HCT116 (cell line): ENCODE data around the gene CYB5A. TPM values are rescaled to one million over a fixed set of nuclear protein-coding genes. Genes with fewer than 3 reads are reported as not detected.

Source experiments
- ATAC-seq: fragments of 200-7000 bp; cut with Tn5 transposase; 2 replicates; pipeline ENCODE4 v1.9.1; 2020; ENCODE audit warnings: mild to moderate bottlenecking, moderate library complexity
- BruUV-seq: library from RNA; stranded (reverse); fragments of 400-500 nt; replicated peaks from 2 replicates; lab custom pipeline; 2021; lab: Mats Ljungman, UMichigan
- CTCF ChIA-PET: fragments of 300-600 bp; sonication (Branson Sonifier 250); formaldehyde crosslinking; loops from one replicate; lab custom pipeline; 2021; ENCODE audit warnings: antibody characterized with exemption; lab: Charles Lee
- POLR2A ChIA-PET: fragments of 300-600, 350-600 bp; sonication (Branson Sonifier 250); formaldehyde crosslinking; loops from one replicate; lab custom pipeline; 2021; ENCODE audit warnings: antibody characterized with exemption; lab: Charles Lee
- RAD21 ChIA-PET, 2 experiments: fragments of 300-600 bp; sonication (Branson Sonifier 250); formaldehyde crosslinking; loops; one replicate each; lab custom pipeline; 2023; ENCODE audit warnings: low total read pairs in 2 of 2; ENCODE audit not compliant: uncharacterized antibody in 2 of 2, unreplicated experiment in 2 of 2, low non-redundant PET in 1 of 2; lab: Charles Lee
- DNase-seq: peaks from one replicate; pipeline ENCODE4 v3.0.0-alpha.2; 2010; ENCODE audit warnings: low read depth, low spot score
- H2AFZ ChIP-seq: fragments of 200-600 bp; shearing (Covaris generic), sonication (generic); 2 replicates; pipeline ENCODE4 v1.6.1; 2017; ENCODE audit warnings: low read depth, mixed run types, mixed read lengths, antibody characterized with exemption, low read length; ENCODE audit not compliant: poor library complexity, severe bottlenecking
- H3K27ac ChIP-seq: 2 replicates; pipeline ENCODE4 v1.5.1; 2012; ENCODE audit warnings: low read depth, low read length
- H3K27me3 ChIP-seq: fragments of 200-600 bp; sonication (generic); 2 replicates; pipeline ENCODE4 v1.6.1; 2016; ENCODE audit warnings: mixed run types, low read length, mixed read lengths; ENCODE audit not compliant: insufficient read depth
- H3K36me3 ChIP-seq, 2 experiments: fragments of 200-500 bp in 1 of 2; fragments of 200-600 bp in 1 of 2; sonication (Bioruptor generic) in 1 of 2; sonication (generic) in 1 of 2; 2 replicates each; pipeline versions ENCODE4 v1.5.1 to v1.6.1; 2014 to 2016; ENCODE audit warnings: low read length in 2 of 2, inconsistent platforms in 1 of 2, mixed read lengths in 1 of 2, mixed run types in 1 of 2; ENCODE audit not compliant: insufficient read depth in 2 of 2, control insufficient read depth in 1 of 2
- H3K4me1 ChIP-seq, 2 experiments: fragments of 200-600 bp in 1 of 2; sonication (generic) in 1 of 2; 2 replicates each; pipeline versions ENCODE4 v1.5.1 to v1.6.1; 2012 to 2017; ENCODE audit warnings: low read length in 2 of 2, inconsistent platforms in 1 of 2, mild to moderate bottlenecking in 1 of 2, mixed read lengths in 1 of 2, mixed run types in 1 of 2, moderate library complexity in 1 of 2; ENCODE audit not compliant: insufficient read depth in 2 of 2, control insufficient read depth in 1 of 2
- H3K4me2 ChIP-seq: fragments of 200-600 bp; sonication (generic); 2 replicates; pipeline ENCODE4 v1.6.1; 2017; ENCODE audit warnings: mixed run types, low read length, mixed read lengths
- H3K4me3 ChIP-seq, 2 experiments: fragments of 200-600 bp in 1 of 2; sonication (generic) in 1 of 2; replicated peaks in 1 of 2; 2 replicates each; pipeline ENCODE4 v1.5.1; 2011 to 2016; ENCODE audit warnings: low read length in 2 of 2, control low read depth in 1 of 2, low read depth in 1 of 2, mild to moderate bottlenecking in 1 of 2, mixed read lengths in 1 of 2, mixed run types in 1 of 2
- H3K79me2 ChIP-seq: fragments of 200-600 bp; sonication (generic); 2 replicates; pipeline ENCODE4 v1.6.1; 2017; ENCODE audit warnings: mild to moderate bottlenecking, mixed run types, low read length, moderate library complexity, mixed read lengths; ENCODE audit not compliant: insufficient read depth
- H3K9ac ChIP-seq: fragments of 200-600 bp; sonication (generic); 2 replicates; pipeline ENCODE4 v1.6.1; 2016; ENCODE audit warnings: low read length, mixed read lengths
- H3K9me2 ChIP-seq: fragments of 200-600 bp; sonication (generic), shearing (Covaris generic); 2 replicates; pipeline ENCODE4 v1.6.1; 2017; ENCODE audit warnings: mixed run types, mild to moderate bottlenecking, moderate library complexity; ENCODE audit not compliant: insufficient read depth
- H3K9me3 ChIP-seq, 2 experiments: fragments of 200-500 bp in 1 of 2; fragments of 200-600 bp in 1 of 2; sonication (Bioruptor generic) in 1 of 2; sonication (generic) in 1 of 2; 2 replicates each; pipeline ENCODE4 v1.6.1; 2014 to 2017; ENCODE audit warnings: low read length in 2 of 2, mixed read lengths in 2 of 2, inconsistent platforms in 1 of 2, low read depth in 1 of 2, mild to moderate bottlenecking in 1 of 2, mixed run types in 1 of 2, moderate library complexity in 1 of 2; ENCODE audit not compliant: control insufficient read depth in 1 of 2, insufficient read depth in 1 of 2
- H4K20me1 ChIP-seq: fragments of 200-600 bp; sonication (generic), shearing (Covaris generic); 2 replicates; pipeline ENCODE4 v1.6.1; 2017; ENCODE audit warnings: mixed run types, mild to moderate bottlenecking, moderate library complexity; ENCODE audit not compliant: insufficient read depth
- CBX3 ChIP-seq: IDR thresholded peaks from 2 replicates; pipeline ENCODE4 v1.6.1; 2012; ENCODE audit warnings: low read depth
- CEBPB ChIP-seq: IDR thresholded peaks from 2 replicates; pipeline ENCODE4 v1.6.1; 2012; ENCODE audit warnings: low read depth
- EGR1 ChIP-seq: IDR thresholded peaks from 2 replicates; pipeline ENCODE4 v1.6.1; 2012; ENCODE audit warnings: low read depth
- ELF1 ChIP-seq: IDR thresholded peaks from 2 replicates; pipeline ENCODE4 v1.6.1; 2012; ENCODE audit warnings: low read depth, borderline replicate concordance
- EZH2 ChIP-seq: fragments of 200-600 bp; sonication (generic); IDR thresholded peaks from 2 replicates; pipeline ENCODE4 v1.6.1; 2017; ENCODE audit warnings: antibody characterized with exemption, mixed run types
- FOSL1 ChIP-seq: IDR thresholded peaks from 2 replicates; pipeline ENCODE4 v1.6.1; 2012; ENCODE audit warnings: low read depth
- JUND ChIP-seq: IDR thresholded peaks from 2 replicates; pipeline ENCODE4 v1.6.1; 2012
- POLR2AphosphoS5 ChIP-seq: IDR thresholded peaks from 2 replicates; pipeline ENCODE4 v1.6.1; 2011; ENCODE audit warnings: mild to moderate bottlenecking, low read depth, low read length, moderate library complexity
- RAD21 ChIP-seq: IDR thresholded peaks from 2 replicates; pipeline ENCODE4 v1.6.1; 2012; ENCODE audit warnings: low read depth, mild to moderate bottlenecking
- SIN3A ChIP-seq: IDR thresholded peaks from 2 replicates; pipeline ENCODE4 v1.6.1; 2012; ENCODE audit warnings: low read depth
- SRF ChIP-seq: IDR thresholded peaks from 2 replicates; pipeline ENCODE4 v1.6.1; 2012; ENCODE audit warnings: low read depth
- TCF7L2 ChIP-seq: IDR thresholded peaks from 2 replicates; pipeline ENCODE4 v1.7.0; 2011; ENCODE audit warnings: borderline replicate concordance, inconsistent platforms; ENCODE audit not compliant: insufficient read depth, insufficient read length; ENCODE audit errors: extremely low read depth
- YY1 ChIP-seq: IDR thresholded peaks from 2 replicates; pipeline ENCODE4 v1.6.1; 2011; ENCODE audit warnings: low read length, low read depth, moderate library complexity, mild to moderate bottlenecking; ENCODE audit not compliant: insufficient replicate concordance; ENCODE audit errors: extremely low read depth
- ZNF274 ChIP-seq: fragments of 200-500 bp; sonication (Bioruptor generic); IDR thresholded peaks from 2 replicates; pipeline ENCODE4 v1.6.1; 2014; ENCODE audit warnings: mild to moderate bottlenecking, low read depth, low read length, inconsistent platforms
- intact Hi-C: fragments of 100-400 bp; cut with micrococcal nuclease; formaldehyde crosslinking; loops from 2 replicates; pipeline ENCODE4 v1.10.0; 2022
- total RNA-seq: library from RNA; stranded (reverse); gene quantifications from one replicate; pipeline ENCODE4 v1.2.1, GENCODE V29; 2021; ENCODE audit not compliant: unreplicated experiment
- TF ChIP-seq, protein P1 (sequence below): IDR thresholded peaks from 2 replicates; pipeline ENCODE4 v1.6.1; 2012; ENCODE audit warnings: low read depth
- TF ChIP-seq, protein P2 (sequence below), 3 experiments: fragments of 200-600 bp in 1 of 3; sonication (generic) in 1 of 3; IDR thresholded peaks in 2 of 3; conservative IDR thresholded peaks in 1 of 3; 2 replicates each; pipeline ENCODE4 v1.5.1; 2012 to 2017; ENCODE audit warnings: low read depth in 2 of 3, low read length in 2 of 3, antibody characterized with exemption in 1 of 3, borderline replicate concordance in 1 of 3, control low read depth in 1 of 3, mild to moderate bottlenecking in 1 of 3, mixed read lengths in 1 of 3, mixed run types in 1 of 3, moderate library complexity in 1 of 3; ENCODE audit not compliant: insufficient read depth in 1 of 3
- TF ChIP-seq, protein P3 (sequence below): IDR thresholded peaks from 2 replicates; pipeline ENCODE4 v1.6.1; 2012
- TF ChIP-seq, protein P4 (sequence below): IDR thresholded peaks from 2 replicates; pipeline ENCODE4 v1.6.1; 2011; ENCODE audit warnings: mild to moderate bottlenecking, low read length, moderate library complexity; ENCODE audit not compliant: insufficient replicate concordance; ENCODE audit errors: extremely low read depth
- TF ChIP-seq, protein P5 (sequence below): IDR thresholded peaks from 2 replicates; pipeline ENCODE4 v1.6.1; 2012

Gene CYB5A
- total RNA-seq, 1 experiment from 2014 or later = 37.7 TPM

DNA sequence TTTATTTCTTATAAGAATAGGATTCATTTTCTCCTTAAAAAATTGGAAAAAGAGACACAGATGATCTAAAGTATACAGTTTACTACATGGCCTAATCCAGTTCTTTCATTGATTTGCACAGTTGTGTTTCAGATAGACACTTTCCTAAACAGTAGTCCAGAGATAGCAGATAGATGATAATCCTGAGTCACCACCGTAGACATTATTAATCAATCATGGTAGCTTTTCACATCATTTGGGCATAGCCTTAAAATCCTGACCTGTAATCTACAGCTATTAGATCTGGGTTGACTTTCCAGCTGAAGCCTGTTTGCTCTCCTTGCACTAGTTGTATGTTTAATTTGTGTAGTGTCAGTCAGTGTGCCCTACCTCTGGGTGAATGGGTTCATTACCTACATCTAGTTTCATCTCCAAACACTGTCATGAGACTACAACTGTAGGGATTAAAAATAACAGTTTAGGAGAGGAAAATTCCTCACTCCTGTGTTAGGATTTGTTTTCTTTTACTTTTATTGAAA, 38.0 kb upstream of the CYB5A start:
- DNase-seq = no peak
- no peak for ATAC-seq
- H3K4me1 ChIP-seq = no peaks in the 10 kb centered on the region
- no peaks in the 10 kb centered on the region for H3K27me3 ChIP-seq
- CTCF ChIA-PET = interaction anchor here (1.2 kb wide), 1 partner anchor 222 kb away, joined by 3 read pairs; no protein-coding TSS in a partner anchor
- intact Hi-C loops = no loop called here
- H3K36me3 ChIP-seq = no peaks in the 10 kb centered on the region
- no TSS peak for BruUV-seq
- no peak overlapping the region for H3K9ac ChIP-seq
- POLR2A ChIA-PET = no interaction called here
- no peak overlapping the region for H3K4me3 ChIP-seq
- no peak overlapping the region for H3K27ac ChIP-seq
- H3K4me2 ChIP-seq = no peak overlapping the region
- no peaks in the 10 kb centered on the region for H3K79me2 ChIP-seq
- RAD21 ChIA-PET = no interaction called here
- no peak for TF ChIP-seq ZNF274
- TF ChIP-seq JUND = no peak
- TF ChIP-seq EZH2 = no peak
- TF ChIP-seq CEBPB = no peak
- TF ChIP-seq TCF7L2 = no peak
- TF ChIP-seq, protein P1, sequence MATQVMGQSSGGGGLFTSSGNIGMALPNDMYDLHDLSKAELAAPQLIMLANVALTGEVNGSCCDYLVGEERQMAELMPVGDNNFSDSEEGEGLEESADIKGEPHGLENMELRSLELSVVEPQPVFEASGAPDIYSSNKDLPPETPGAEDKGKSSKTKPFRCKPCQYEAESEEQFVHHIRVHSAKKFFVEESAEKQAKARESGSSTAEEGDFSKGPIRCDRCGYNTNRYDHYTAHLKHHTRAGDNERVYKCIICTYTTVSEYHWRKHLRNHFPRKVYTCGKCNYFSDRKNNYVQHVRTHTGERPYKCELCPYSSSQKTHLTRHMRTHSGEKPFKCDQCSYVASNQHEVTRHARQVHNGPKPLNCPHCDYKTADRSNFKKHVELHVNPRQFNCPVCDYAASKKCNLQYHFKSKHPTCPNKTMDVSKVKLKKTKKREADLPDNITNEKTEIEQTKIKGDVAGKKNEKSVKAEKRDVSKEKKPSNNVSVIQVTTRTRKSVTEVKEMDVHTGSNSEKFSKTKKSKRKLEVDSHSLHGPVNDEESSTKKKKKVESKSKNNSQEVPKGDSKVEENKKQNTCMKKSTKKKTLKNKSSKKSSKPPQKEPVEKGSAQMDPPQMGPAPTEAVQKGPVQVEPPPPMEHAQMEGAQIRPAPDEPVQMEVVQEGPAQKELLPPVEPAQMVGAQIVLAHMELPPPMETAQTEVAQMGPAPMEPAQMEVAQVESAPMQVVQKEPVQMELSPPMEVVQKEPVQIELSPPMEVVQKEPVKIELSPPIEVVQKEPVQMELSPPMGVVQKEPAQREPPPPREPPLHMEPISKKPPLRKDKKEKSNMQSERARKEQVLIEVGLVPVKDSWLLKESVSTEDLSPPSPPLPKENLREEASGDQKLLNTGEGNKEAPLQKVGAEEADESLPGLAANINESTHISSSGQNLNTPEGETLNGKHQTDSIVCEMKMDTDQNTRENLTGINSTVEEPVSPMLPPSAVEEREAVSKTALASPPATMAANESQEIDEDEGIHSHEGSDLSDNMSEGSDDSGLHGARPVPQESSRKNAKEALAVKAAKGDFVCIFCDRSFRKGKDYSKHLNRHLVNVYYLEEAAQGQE = no peak
- no peak for TF ChIP-seq POLR2AphosphoS5
- TF ChIP-seq YY1 = no peak
- TF ChIP-seq, protein P2, sequence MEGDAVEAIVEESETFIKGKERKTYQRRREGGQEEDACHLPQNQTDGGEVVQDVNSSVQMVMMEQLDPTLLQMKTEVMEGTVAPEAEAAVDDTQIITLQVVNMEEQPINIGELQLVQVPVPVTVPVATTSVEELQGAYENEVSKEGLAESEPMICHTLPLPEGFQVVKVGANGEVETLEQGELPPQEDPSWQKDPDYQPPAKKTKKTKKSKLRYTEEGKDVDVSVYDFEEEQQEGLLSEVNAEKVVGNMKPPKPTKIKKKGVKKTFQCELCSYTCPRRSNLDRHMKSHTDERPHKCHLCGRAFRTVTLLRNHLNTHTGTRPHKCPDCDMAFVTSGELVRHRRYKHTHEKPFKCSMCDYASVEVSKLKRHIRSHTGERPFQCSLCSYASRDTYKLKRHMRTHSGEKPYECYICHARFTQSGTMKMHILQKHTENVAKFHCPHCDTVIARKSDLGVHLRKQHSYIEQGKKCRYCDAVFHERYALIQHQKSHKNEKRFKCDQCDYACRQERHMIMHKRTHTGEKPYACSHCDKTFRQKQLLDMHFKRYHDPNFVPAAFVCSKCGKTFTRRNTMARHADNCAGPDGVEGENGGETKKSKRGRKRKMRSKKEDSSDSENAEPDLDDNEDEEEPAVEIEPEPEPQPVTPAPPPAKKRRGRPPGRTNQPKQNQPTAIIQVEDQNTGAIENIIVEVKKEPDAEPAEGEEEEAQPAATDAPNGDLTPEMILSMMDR (IDR thresholded peaks at IDR 0.05 in 2 of 3, conservative IDR thresholded peaks at IDR 0.05 in 1 of 3; ENCODE audit: borderline replicate concordance in 1 of 3, insufficient read depth in 1 of 3, low read depth in 2 of 3, low read length in 2 of 3) = no peak
- no peak for TF ChIP-seq ELF1
- TF ChIP-seq, protein P3, sequence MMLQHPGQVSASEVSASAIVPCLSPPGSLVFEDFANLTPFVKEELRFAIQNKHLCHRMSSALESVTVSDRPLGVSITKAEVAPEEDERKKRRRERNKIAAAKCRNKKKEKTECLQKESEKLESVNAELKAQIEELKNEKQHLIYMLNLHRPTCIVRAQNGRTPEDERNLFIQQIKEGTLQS = no peak
- TF ChIP-seq, protein P4, sequence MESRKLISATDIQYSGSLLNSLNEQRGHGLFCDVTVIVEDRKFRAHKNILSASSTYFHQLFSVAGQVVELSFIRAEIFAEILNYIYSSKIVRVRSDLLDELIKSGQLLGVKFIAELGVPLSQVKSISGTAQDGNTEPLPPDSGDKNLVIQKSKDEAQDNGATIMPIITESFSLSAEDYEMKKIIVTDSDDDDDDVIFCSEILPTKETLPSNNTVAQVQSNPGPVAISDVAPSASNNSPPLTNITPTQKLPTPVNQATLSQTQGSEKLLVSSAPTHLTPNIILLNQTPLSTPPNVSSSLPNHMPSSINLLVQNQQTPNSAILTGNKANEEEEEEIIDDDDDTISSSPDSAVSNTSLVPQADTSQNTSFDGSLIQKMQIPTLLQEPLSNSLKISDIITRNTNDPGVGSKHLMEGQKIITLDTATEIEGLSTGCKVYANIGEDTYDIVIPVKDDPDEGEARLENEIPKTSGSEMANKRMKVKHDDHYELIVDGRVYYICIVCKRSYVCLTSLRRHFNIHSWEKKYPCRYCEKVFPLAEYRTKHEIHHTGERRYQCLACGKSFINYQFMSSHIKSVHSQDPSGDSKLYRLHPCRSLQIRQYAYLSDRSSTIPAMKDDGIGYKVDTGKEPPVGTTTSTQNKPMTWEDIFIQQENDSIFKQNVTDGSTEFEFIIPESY = no peak
- no peak for TF ChIP-seq SRF
- TF ChIP-seq, protein P5, sequence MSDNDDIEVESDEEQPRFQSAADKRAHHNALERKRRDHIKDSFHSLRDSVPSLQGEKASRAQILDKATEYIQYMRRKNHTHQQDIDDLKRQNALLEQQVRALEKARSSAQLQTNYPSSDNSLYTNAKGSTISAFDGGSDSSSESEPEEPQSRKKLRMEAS = no peak
- TF ChIP-seq CBX3 = no peak
- no peak for TF ChIP-seq EGR1
- no peak for TF ChIP-seq SIN3A
- no peak for TF ChIP-seq RAD21
- TF ChIP-seq FOSL1 = no peak
- no peaks in the 10 kb centered on the region for H3K9me2 ChIP-seq
- no peaks in the 10 kb centered on the region; the same call in 1 of the 2 replicates for H4K20me1 ChIP-seq
- H2AFZ ChIP-seq = no peak overlapping the region
- H3K9me3 ChIP-seq = no peaks in the 10 kb centered on the region
